Measurements from ENCODE around the gene MEG3.

MEG3 gene

GRCh38 chr14:100834794-100835547 lies 9.1 kb downstream of the MEG3 start:
- no peak for DNase-seq

GRCh38 chr14:100835548-100836310 lies 9.8 kb downstream of the MEG3 start:
- no peak for DNase-seq

DNA sequence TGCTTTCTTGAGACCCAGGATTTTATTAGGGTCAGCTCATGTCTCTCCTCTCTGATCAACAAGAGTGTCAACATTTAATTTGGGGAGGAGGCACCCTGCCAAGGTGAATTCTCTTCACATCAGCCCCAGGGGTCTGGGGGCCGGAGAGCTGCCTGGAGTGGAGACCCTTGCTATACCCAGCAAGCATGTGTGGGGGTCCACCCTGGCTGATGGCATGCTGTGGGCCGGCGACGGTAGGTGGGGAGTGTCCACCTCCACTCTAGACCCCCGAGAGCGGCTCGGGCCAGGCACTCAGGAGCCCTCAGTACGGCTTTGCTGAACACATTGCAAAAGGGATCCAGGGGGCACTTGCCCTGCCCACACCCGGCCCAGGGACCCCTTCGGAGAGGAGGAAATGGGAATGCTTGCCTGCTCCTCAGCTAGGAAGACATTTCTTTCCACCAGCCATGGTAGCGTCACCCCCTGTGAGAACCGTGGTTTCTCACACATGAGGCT lies 10.4 kb downstream of the MEG3 start:
- no peak for DNase-seq

DNA sequence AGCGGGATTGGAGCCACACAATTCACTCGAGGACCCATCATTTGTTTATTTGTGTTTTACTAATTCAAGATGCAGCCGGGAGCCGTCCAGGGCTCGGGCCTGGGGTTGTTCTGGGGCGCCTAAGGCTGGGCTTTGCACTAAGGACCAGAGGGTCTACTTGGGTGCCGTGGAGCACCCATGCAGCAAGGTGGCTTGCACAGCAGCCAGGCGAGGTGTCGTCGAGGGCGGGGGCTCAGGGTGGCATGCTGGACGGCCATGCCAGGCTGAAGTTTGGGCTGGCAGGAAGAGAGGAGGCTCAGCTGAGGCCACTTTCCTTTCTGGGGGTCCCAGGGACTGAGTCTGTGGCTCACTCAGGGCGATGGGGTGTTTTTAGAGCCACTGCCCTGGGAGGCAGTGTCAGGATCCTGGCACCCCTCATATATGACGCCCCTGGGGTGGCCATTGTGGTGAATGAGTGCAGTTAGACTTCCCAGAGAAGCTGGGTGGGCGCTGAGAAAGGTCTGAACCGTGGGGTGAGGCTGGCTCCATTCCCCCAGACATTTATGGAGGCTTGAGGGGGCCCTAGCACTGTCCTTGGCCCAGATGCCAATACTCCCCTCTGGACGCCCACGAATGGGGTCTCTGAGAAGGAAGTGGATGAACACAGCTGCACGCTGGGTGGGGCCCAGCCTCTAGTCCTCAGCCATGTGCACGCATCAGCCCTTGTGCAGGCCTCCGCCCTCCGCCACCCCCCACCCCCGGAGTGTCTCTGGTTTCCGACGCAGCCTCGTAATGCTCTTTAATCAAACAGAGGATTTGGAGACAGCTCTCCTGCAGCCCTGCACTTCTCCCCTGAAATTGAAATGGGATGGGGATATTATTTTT lies 11.3 kb downstream of the MEG3 start:
- DNase-seq: no peak

- DNase-seq: no peak
Observed at GRCh38 chr14:100837805-100838350, 12.0 kb downstream of the MEG3 start.

DNA sequence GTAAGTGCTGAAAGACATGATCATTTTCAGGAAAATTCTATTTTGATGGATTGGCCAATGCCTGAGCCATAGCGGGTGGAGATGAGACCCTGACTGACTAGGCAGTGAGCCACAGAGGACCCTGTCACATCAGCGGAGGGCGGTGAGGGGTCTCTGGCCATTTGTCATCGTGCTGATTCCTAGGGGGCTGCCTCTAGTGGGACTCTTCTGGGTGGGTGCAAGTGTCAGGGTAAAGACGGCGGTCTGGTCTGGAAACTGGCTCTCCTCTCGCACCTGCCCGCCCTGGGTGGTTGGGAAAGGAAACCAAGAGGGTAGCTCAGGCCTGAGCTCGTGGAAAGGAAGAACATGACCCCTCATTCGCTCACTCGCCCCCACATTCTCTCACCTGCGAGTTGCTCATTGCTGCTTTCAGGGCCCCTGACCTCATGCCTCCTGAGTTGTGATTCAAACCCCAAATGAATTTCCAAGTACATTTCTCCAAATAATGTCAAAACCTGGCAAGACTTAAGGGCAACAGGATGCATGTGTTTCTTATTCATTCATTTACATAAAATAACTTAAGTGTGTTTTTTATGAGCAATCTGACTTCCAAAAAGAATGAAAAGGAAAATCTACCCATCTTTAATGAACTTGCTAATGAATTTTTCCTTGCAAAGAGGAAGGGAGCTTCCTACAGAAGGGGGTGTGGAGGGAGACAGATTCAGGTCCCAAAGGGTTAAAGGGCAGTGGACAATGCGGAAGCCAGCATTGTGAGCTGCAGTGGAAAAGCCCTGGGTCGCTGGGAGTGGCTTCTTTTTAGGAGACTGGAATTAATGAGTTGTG lies 12.8 kb downstream of the MEG3 start:
- no peak for DNase-seq

GRCh38 chr14:100839315-100839585 lies 13.3 kb downstream of the MEG3 start:
- no peak for DNase-seq

GRCh38 chr14:100839681-100840111 lies 13.8 kb downstream of the MEG3 start:
- DNase-seq: no peak

GRCh38 chr14:100840286-100841065 lies 14.6 kb downstream of the MEG3 start:
- no peak for DNase-seq

DNA sequence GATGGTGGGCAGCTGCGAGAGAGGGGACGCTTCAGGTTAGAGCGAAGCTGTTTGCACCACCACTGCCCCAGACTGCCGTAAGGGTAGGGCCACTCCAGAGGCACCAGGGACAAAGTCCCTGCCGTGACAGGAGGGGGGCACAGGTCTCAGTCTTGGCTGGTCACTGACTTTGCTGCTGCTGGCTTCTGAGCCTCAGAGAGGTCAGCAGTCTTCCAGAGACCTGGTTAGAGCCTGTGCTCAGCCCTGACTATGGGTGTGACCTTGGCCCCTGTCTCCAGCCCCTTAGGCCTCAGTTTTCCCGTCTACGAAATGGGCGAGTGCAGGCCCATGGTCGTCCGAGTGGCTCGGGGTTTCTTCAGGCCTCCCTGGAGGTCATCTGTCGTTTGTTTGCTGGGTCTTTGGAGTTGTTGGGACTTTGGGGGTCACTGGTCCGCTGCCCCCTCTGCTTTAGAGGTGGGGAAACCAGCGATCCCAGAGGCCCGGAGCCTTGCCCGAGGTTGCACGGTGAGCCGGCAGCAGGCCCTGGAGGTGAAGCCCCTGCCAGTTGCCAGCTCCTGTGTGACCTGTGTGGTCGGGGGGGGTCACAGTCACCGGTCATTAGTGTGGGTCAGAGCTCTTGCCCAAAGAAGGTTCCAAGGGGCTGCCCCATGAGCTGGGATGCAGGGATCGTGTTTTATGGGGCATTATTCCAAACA lies 15.3 kb downstream of the MEG3 start:
- DNase-seq: no peak

GRCh38 chr14:100841761-100842403 lies 16.0 kb downstream of the MEG3 start:
- DNase-seq: no peak

GRCh38 chr14:100842799-100843198 lies 16.9 kb downstream of the MEG3 start:
- no peak for DNase-seq

DNA sequence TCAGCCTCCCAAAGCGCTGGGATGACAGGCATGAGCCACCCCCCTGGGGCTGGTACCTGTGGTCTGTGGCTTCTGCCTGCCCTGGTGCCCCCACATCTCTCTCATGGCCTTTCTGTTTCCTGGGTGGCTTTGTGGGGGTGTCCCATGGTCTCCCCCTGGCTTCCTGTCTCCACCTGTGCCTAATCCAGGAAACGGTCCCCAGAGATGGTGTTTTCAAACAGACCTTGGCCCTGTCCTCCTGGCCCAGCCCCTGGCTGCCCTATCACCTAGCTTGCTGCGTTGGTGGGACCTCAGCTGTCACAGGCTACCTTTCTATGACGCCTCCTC lies 18.1 kb downstream of the MEG3 start:
- no peak for DNase-seq

- DNase-seq: no peak
Observed at GRCh38 chr14:100844421-100844820, 18.5 kb downstream of the MEG3 start.

GRCh38 chr14:100844846-100845245 lies 18.9 kb downstream of the MEG3 start:
- DNase-seq: no peak

- DNase-seq: no peak
Observed at GRCh38 chr14:100845341-100845740, 19.4 kb downstream of the MEG3 start.

GRCh38 chr14:100846309-100846859 lies 20.5 kb downstream of the MEG3 start:
- DNase-seq: no peak

DNA sequence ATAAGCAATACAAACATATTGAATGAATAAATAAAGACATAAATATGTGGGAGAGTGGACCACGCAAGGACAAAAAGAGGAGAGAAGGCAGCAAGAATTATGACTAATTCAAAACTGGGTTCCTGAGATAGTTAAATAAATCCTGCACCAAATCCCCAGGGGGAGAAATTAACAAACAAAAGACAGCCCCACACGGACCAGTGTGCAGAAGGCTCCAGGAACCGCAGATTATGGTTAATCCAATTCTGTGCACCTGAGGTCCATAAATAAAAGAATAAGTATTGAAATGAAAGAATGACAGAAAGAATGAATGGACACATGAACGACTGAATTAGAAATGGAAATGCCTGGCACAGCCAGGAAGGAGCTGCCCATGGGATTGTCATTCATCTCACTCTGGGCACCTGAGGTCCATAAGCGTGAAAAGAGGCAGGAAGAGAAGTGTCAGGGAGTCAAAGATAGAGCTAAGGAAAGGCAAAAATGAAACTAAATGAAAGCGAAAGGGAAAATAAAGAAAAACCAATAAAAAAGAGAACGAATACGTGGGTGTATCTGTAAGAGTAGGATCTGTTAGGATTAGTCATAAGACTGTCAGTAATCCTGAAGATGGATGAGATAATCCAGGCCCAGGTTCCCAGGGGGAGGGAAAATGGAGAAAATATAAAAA lies 23.3 kb downstream of the MEG3 start:
- no peak for DNase-seq

DNA sequence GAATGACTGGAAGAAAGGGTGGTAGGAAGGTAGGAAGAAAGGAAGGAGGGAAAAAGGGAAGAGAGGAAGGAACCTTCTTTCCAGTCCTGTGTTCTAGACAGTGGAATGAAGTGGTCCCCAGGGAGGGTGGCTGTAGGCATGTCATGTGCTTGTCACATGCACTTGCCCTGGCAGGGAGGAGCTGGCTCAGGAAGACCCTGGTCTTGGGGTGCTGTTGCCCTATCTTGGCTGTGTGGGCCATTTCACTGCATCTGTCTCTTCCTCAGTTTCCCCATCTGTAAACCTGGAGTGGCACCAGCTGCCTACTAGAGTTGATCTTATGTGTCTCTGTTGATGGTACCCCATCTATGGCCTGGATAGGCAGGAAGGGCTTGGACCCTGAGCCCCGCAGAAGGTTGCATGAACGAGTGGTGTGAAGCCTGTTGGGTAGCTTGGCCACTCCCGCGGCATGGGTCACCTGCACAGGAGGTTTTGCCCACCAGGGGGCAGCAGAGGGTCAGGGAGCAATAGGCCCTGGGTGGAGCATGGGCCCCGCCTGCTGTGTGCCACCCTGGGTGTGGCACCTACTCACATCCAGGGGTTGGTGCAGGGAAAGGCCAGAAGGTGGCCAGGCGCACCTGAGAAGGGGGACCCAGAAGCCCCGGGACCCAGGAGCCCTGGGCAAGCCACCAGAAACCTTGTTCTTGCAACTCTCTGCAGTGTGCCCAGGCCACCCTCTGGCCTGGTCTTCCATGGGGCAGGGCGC lies 25.1 kb downstream of the MEG3 start:
- DNase-seq: no peak

Data from GOT3 (cell line).